Activated CD4-positive, alpha-beta T cell treated with anti-CD3 and anti-CD28 coated beads, Interleukin-10, Interleukin-2, amounts not matched to agents 100 ng/mL and 50 ng/mL, durations not matched to agents 16 hours and 8 hours (primary cell): ENCODE data around the gene GRAMD4.
A peak's percentile ranks its signal among the peaks of the same experiment; 100 is the strongest.

Experiments used
- DNase-seq: peaks from one replicate; pipeline ENCODE4 v3.0.0-alpha.2; 2020

The GRAMD4 gene

DNA sequence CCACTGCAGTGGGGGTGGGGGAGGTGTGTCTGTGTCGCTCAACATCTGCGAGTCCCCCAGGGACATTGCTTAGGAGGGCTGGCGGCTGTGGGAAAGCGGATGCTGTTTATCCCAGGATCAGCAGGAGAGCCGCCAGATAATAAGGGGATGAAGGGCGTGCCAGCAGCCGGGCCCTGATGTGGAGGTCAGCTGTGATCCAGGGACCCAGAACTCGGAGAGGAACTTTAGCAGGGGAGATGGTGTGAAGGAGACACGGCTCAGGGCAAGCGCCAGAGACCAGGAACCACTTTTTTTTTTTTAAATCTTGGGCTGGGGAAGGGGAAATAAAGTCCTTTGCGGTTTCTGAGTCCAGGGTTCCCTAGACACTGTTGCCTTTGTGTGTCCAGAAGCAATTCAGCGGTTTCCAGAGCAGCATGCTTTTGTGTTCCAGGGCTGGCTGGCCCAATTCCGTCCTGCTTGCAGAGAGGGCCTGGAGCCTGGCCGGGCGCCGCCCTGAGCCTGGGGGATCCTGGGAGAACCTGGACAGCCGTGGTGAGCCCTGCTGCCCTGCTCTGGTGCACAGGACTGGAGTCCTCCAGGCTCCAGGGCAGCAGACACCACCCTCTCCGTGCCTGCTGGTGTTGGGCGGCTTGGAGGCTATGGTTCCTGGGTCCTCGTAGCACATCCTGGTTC, at the start of gene GRAMD4:
TSS of gene GRAMD4 (plus strand) at position 557 of the 672 bp plus-strand sequence. CDS start 6,414 bp downstream, outside the sequence.
- DNase-seq: no peak

DNA sequence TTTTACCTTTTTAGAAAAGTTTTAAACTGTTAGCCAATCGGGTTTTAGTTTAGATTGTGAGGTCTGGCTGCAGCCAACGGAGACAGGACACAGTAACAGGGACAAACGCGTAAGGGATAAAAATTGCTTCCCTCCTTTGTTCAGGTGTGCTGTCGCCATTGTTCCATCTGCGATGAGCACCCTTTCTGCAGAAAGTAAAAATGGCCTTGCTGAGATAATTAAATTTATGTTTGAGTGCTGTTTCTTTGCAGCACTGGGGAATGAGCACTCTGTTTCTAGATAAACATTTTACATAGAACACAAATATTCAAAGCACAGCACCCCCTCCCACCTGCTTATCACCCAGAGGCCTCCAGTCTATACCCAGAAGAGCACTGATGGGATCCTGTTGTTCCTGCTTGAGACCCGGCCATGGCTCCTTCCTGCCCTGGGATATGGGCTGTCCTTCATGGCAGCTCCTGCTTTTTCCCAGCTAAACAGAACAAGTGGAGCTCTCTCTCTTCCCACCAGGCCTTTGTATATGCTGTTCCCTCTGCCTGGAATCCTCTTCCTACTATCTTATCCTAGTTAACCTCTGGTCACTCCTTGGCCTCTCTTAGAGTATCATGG, 48.4 kb upstream of the GRAMD4 start:
- DNase-seq: no peak

DNA sequence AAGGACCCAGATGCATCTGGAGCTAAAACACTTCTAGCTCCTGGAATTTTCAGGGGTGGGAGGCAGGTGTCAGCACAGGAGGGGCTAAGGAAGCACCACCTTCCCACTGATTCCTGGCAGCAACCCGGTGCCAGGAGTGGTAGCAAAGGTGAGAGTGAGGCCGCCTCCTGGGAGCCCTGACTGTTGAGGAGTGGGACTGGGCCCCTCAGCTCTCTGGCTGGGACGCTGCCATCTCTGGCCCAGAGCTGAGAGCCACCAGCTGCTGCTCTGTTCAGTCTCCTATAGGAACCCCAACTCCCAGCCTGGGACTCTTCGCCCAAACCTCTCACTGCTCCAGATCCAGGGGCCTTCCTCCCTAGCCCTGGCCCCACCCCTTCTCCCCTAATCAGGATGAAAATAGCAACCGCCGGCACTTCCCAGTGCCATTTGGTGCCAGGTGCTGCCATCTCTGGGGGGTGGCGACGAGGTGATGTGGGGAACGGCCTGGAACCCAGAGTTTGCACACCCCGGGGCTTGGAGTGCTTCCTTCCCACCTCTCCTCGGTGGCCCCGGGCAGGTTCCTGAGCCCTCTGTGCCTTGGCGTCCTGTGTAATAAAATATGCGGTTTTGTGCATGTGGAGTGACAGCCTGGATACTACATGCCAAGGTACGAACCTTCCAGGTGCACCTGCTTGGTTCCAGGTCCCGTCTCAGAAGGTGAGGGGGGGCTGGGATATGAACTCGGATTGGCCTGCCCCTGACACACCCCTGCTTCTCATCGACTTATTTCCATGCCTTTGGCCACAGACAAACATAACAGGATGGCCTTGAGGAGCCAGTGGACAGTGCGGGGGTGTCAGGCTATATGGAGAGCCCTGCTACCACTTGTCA, 47.0 kb upstream of the GRAMD4 start:
- no peak for DNase-seq

- no peak for DNase-seq
These were observed 46.3 kb upstream of the GRAMD4 start for GRCh38 chr22:46573781-46574437.

DNA sequence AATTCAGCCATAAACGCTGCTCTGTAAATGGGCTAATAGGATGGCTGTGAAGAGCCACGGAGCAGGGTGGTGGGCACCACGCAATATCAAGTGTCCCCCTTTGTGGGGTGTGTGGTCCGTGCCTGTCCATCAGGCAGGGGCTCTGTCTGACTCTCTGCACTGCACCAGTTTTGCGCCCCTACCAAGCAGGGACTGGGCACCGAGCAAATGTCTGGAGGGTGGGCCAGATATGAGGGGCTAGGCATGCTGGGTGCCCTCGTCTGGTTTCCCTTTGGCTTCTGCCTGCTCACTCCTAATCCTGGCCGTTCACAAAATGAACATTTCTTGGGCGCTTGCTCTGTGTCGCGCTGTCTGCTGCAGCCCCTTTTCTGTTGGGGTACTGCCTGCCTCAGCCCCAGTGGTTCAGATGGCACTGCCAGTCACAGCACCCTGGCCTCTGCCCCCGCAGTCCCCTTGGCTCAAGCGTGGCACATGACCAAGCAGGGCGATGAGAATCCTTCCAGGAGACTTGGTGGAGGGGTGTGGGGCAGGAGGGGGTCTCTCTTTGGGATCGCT, 45.7 kb upstream of the GRAMD4 start:
- no peak for DNase-seq

DNA sequence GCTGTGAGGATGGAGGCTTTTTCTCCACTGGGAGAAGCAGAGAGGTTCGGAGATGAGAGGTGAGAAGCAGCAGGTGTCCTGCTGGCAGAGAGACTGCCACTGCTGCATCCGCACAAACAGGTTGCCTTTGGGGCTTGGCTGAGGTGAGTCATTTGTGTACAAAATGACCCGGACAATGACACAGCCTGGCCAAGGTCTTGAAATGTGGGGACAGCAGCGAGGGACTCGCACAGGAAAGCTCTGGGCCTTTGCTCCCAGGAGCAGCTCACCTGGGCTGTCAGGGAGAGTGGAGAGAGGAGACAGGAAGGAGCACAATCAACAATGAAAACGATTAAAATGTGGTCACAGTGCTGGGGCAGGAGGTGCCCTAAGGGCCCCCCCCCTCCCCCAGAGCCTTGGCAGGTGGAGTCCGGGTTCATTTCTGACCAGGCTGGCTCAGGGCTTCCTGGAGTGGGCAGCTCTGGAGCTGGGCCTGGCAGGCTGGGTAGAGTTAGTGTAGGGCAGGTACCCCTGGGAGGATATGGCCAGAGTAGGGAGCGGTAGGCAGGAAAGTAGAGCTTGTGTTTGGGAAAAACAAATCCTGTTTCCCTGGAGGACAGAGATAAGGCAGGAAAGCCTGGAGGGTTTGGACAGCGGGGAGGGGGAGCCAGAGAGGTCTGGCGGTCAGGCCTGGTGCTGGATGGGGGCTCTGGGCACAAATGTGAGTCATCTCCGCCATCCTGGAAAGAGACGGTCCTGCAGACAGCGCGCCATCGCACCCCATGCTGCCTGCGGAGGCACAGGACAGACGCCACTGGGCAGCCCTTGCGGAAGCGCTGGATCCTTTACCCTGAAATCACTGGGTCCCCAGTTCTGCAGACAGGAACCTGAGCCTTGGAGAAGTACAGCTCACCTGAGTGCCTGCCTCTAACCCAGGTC, 44.9 kb upstream of the GRAMD4 start:
- DNase-seq: no peak

DNA sequence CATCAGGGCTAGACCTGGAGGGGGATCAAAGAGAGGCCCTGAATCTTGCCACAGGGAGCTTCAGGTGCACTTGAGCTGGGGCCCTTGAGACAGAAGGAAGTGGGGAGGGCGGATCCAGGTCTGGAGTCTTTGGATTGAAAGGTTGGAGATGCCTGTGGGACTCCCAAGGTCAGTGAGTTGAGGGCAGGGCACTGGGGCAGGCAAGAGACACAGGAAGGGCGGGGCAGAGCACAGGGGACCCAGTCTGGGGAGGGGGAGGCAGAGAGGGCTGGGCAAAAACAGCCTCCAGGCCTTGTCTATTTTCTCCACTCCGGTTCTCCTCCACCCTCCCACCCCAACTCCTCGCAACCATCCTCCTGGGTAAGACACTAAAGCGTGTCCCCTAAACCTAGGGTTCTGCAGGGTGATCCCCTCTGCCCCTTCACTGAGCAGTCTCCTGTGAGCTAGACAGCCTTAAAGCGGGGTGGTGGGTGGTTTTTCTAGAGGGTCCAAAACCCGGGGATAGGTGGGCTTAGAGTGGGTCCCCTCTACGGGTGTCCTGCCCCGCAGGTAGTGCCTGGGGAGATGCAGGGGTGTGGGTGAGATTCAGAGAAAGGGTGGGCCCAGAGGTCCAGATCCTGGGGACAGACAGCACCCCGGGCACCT, 44.2 kb upstream of the GRAMD4 start:
- DNase-seq: no peak

GRCh38 chr22:46576556-46577367, 43.4 kb upstream of the GRAMD4 start:
- DNase-seq: peak; percentile 51

DNA sequence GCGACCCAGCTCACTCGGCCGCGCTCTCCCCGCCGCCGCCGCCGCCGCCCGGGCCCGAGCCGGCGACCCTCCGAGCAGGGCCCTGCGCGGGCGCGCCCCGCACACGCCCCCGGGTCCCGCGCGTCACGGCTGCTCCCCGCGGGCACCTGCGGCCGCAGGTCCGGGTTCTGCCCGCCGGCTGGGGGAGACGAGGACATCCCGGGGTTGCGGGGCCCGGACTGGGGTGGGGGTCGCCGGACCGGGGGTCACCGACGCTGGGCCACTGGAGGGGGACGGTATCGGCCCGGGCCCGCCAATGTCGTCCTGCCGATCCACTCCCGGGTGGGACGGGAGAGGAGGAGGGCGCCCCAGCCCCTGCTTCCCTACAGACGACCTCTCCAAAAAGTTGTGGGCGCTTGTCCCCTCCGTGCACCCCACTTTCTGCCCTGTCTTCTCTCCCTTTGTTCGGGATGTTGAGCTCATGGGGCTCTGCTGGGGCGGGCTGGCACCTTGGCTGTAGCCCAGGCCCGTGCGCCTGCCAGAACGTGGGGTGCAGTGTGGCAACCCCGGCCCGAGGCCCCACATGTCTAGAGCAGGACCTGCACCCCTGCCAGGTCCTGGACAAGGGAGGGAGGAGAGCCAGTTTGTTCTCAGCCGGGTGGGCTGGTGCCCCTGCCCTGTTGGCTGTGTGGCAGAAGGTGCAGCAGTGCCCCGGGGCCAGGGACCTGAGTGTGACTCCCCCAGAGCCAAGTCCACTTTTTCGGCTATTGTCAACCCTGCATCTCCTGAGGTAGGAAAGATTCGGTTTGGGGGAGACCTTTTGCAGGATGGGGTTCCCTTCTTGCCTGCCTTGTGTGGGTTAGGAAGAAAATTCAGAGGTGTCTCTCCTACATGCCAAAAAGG, 42.6 kb upstream of the GRAMD4 start:
- DNase-seq: no peak

DNA sequence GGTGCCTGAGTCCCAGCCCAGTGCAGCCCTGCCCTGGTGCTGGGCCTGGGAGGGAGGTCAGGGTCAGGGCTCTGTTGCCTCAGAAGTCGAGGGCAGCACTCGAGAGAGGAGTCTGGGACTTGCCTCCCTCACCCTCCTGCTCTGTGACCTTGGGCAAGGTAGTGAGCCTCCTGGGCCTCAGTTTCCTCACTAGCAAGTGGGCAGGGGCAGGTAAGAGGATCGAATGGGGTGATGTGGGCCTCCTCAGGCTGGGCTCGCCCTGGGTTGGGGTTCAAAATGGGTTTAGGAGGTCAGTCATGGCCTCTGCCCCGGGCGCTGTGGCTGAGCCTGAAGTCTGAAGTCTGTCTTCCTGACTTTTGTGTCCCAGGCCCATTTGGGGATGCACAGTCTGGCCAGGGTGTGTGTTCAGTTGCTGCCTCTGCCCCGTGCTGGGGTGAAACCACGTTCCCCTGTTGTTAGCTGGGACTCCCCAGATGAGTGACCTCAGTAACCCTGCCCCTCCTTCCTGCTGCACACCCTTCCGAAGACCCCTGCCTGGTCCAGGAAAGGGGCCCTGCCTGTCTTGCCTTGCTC, 41.8 kb upstream of the GRAMD4 start:
- no peak for DNase-seq

DNA sequence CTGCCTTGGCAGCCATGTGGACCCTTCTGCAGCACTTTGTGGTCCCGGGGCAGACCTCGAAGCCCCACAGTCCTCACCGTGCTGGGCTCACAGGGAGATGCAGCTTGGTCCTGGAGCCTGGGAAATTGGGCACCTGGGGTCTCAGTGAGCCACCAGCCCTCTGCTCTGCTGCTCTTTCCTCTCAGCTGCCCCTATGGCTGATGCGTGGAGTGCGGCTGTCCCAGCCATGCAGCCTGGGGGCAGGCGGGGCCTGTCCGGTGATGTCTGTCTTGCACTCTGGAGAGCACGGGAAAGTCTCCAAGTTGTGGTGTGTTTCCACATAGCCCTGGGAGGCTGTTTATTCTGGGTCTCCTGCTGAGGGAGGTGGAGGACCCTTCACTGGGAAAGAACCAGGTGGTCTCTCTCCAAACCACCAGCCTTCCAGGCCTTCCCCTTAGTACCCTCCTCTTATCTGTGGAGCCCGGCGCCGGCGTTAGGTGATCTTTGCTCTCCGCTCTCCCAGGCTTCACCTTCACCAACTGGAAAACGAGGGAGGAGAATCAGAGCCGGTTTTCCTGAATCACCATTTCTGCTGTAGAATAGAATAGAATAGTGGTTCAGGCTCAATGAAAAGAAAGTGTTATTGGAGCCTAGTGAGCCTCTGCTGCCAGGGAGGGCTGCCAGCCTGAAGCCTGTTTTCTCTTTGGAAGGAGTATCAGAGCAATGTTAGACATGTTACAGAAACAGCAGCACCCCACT, 41.2 kb upstream of the GRAMD4 start:
- DNase-seq: no peak

DNA sequence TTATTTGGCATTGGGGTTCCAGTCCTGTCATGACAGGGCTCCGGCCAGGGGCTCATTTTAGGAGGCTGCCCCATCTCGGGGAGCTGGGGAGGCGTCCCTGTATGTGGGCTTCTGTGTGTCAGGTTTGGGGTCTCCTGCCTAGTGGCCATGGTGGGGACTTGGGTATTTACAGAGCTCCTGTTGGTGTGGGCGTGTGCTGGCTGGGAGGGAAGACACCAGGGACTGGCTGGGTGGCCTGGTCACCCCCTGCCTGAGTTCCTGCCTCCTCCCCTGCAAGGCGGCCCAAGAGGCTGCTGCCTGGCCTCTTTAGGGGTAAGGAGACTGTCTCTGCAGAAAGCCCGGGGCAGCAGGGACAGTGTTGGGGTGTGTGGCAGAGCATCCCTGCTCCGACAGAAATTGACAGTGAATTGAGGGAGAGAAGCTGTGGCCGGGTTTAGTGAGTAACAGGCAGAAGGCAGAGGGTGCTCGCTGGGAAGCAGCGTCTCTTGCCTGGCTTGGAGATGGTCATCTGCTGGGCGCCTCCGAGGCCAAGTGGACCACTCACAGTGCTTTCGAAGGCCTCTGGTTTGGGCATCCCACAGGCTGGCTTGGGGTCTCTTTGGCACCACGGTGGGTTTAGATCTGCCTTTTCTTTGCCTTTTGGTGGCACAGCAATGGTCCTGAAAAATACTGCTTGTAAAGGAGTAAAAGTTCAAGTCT, 40.3 kb upstream of the GRAMD4 start:
- no peak for DNase-seq

DNA sequence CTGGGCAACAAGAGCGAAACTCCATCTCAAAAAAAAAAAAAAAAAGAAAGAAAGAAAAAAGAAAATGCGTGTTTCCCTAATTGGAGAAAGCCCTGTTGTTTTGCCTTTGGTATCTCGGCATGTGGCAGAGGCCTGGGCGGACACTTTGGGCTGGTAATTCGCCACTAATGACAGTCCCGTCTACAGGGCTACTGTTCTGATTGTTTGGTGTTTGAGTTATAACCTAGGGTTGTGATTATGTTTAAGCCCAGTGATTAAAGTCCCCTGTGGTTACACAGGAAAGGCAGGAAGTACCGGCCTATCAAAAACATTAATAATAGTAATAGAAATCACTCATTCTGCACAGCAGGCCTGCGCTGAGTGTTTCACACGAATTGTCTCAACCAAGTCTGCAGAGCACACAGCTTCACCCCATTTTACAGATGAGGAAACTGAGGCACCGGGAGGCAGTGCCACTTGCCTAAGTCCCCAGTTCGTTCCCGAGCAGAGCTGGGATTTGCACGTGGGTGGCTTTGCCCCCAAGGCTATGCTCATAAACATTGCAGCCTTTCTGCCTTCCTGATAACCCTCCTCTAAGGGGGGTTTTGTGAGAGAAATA, 39.1 kb upstream of the GRAMD4 start:
- DNase-seq: no peak

DNA sequence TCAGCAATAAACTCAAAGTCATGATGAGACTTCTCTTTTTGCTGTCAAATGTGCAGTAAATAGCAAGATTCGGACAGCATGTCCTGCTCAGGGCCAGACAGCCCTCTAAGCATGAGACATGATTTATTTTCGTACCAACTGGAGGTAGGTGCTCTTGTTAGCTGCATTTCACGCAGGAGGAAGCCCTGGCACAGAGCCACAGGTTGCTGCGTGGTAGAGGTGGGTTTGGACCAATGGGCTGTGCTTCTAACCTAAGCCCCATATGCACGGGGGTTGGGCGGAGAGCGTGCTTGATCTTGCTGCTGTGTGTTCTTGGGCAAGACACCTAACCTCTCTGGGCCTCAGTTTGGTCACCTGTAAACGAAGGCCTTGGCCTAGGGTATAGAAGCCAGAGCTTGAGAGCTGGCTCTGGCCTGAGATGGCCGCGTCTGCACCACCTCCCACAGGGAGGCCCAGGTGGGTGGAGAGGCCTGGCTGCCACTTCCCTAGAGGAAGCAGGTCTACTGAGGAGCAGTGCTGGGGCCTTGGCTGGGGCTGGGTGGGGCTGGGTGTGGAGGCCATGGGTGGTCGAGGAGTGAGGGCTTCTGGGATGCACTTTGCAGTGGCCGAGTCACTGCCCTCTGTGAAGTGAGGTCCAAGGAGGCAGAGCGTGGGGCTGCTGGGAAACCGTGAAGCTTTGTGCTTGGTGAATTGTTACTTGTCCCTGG, 38.5 kb upstream of the GRAMD4 start:
- no peak for DNase-seq

DNA sequence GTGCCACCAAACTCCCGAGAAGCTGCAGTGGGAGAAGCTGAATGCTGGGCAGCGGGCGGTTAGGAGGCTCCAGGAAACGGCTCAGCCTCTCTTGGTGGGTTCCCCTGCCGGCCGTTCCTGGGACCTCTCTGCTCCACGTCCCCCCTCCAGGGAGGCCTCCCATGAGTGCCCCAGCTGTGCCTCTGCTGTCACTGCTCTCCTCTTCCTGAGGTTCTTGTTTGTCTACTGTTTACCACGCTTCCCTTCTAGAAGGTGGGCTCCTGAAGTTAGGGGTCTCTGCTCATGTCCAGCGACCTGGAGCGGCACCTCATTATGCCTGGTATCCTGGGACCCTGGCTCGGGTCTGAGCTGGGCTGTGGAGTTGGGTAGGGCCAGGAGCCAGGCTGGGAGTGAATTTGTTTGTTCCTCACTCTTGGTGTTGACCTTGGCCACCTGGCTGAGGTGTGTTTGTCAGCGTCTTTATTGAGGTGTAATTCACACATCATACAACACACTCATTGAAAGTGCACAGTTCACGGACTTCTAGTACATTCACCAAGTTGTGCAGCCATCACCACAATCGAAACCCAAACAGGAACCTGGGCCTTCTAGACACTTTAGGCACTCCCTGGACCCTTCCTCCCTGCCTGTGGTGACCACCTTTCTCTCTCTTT, 37.8 kb upstream of the GRAMD4 start:
- DNase-seq: no peak

DNA sequence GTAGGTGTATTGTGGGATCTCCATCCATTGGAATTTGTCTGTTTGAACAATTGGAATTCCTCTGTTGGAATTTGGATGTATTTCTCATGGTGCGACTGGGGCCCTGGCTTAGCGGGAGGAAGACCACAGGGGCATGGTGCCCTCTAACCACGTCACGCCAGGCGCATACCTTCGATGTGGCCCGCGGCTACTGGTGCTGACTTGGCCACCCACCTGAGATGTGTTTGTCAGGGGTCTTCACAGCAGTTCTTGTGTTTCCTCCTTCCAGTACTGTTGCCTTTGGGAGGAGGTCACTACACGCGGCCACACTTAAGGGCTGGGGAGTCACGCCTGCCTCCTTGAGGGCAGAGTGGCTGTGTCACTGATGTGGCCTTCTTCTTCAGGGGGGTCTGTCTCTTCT, 36.6 kb upstream of the GRAMD4 start:
- DNase-seq: no peak
